ENCODE measurements around the gene YJEFN3.

- TF ChIP-seq USF2 (IDR thresholded peaks at IDR 0.05) = no peak
- no peak for TF ChIP-seq RCOR1 (IDR thresholded peaks at IDR 0.05; ENCODE audit: low read depth, low read length)
- no peak for TF ChIP-seq CTCF (IDR thresholded peaks at IDR 0.05)
- no peak for TF ChIP-seq EP300 (IDR thresholded peaks at IDR 0.05)
- TF ChIP-seq MYC (IDR thresholded peaks at IDR 0.05; ENCODE audit: borderline replicate concordance, low read length) = no peak
Measured at GRCh38 chr19:19535311-19536191, 6.8 kb downstream of the YJEFN3 start.

Measured in A549 (cell line).